GM18502 (cell line): ENCODE results near the gene MYO5B.

Source experiments
- ATAC-seq: cut with Tn5 transposase; IDR thresholded peaks from one replicate; pipeline ENCODE4 v1.9.1; 2021; ENCODE audit warnings: mild to moderate bottlenecking; ENCODE audit not compliant: unreplicated experiment, poor library complexity

MYO5B gene

DNA sequence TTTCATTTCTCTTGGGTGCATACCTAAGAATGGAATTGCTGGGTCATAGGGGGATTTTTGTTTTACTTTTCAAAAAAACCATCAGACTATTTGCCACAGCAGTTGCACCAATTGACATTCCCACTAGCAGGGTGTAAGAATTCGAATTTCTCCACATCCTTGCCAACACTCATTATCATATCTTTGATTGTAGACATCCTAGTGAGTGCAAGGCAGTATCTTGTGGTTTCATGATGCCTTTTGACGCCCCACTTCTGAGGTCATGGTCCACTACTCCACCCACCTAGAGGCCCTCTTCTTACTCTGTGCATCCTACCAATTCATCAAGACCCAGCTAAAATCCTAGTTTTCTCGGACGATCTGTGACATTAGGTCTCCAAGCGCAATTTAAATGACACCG, 161.9 kb downstream of the MYO5B start:
- no peak for ATAC-seq

DNA sequence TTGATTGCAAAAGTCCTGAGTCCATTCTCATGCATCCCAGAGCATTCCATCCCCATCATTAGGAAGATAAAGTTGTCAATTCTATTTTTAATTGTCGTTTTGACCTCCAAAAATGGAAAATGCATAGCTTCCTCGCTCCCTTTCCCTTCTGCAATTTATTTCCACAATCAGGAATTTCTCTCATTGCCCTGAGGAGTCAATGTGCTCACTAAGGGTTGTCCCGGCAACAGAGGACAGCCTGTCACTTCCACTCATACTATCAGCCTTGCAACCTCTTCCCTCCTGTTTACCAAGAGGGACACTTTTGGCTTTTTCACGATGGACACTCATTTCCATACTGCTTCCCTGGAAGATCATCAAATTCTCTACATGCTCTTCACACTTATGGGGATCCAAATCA, 164.8 kb downstream of the MYO5B start:
- ATAC-seq: no peak

DNA sequence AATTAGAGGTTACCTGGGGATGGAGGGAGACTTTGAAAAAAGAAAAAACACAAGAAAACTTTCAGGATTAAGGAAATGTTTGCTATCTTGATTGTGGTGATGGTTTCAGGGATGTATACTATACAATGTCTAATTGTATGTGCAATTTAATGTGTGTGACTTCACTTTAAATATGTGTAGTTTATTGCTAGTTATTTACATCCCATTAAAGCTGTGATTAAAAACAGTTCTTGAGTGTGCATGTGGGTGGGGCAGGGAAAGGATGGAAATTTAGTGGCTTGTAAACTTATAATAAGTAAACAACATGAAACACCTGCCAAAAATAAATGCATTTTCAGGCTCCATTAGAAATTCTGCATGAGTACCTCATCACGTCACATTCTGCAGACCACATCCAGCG, 167.0 kb downstream of the MYO5B start:
- no peak for ATAC-seq

DNA sequence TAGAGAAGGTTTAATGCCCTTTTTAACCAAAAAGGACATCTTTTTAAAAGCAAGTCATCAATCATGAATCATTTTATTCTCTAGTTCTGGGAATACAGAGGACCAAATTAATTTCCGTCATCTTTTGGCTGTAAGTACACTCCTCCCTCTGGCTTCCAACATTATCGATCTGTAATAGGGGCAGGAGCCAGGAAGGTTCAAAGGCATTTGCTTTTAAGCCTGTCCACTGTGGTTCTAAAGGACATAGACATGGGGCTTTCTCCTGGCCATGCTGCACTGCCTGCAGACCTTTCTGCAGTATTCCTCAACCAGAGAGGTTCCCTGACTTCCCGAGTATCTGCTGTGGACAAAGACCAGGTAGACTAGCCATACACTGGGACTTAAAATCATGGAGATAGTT, 170.5 kb downstream of the MYO5B start:
- no peak for ATAC-seq

DNA sequence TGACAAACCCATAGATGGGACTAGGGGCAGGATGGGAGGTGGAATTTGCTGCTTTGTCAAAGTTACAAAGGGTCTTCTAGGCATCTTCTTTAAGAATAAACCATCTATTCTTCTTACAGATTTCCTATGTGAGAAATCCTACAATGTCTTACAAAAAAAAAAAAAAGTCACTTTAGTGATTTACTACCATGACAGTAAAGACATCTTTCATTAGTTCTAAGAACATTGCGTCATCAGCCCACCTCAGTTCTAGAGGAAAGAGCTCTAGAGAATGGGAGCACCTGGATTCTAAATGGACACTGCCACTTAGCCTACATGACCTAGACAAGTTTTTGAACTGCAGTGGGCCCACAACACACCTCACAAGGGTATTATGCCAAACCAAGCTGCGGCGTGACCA, 172.0 kb downstream of the MYO5B start:
- ATAC-seq: no peak

DNA sequence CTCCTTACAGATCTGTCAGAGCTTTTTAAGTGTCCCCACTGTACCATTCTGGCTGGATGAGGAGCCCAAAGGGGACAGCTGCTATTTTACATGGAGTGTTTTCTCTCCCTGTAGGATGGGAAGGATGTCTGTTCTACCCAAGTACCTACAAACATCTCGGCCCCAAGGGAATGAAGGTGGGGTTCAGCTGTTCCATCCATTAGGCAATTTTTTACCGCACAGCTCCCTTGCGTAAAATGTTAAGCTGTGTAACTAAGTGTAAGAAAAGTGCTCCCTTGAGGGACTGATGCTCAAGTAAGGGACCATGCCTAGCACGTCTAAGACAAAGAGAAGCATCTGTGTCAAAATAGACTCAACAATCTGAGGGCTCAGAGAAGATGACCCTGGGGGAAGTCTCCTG, 180.3 kb downstream of the MYO5B start:
- no peak for ATAC-seq

DNA sequence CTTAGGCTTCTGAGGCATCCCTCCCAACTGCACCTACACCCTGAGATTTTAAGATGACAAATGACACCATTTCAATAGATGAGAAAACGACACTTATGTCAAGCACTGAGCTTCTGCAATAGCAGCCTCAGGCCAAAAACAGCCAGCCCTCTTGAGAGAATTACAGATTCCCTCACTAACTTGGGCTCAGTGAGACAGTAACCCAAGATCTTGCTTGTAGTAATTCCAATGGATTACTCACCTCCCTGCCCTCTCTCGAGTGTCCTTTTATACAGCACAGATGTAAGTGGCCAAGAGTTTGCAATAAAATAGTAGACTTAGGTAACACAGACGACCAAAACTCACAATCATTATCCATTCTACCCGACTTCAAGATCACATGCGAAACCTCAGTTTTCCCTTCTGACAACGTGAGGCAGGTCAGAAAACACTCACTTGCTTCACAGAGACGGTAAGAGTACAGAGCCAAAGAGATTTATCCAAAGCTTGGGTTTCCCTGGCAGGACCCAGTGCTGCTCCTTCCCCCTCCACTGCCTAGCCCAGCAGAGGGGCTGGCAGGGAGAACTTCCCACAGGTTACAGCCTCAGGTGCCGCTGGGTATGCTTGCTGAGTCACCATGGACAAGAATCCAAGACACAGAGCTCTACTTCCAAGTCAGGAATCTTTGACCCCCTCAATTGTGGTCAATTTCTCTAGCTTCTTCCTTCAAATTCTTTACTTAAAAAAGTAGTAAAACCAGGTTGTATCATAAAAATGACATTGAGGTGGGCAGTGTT, 181.4 kb downstream of the MYO5B start:
- no peak for ATAC-seq

DNA sequence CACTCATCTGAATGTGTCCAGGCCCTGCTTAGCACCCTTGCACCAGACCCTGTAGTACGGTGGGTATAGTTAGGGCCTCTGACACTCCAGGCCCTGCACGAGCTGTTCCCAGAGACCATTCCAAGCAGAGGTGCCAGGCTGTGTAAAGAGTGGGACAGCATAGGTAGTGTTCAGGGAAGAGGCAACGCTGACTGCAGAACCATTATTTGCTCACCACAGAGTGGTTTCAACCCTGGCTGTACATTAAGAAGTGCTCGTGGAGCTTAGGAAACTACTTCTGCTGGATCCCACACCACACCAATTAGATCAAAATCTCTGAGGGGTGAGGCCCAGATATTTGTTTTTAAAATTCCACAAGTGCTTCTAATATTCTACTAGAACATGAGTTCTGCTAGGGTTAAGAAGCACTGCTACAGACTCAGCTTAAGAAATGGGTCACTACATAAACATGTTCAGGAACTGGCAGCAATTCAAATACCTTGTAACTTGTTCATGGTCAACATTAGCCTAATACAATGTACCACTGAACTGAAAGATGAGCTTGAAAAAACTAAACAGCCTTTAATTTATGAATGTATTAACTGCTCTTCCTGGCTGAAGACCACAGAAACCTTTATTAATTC, 183.0 kb downstream of the MYO5B start:
- no peak for ATAC-seq

DNA sequence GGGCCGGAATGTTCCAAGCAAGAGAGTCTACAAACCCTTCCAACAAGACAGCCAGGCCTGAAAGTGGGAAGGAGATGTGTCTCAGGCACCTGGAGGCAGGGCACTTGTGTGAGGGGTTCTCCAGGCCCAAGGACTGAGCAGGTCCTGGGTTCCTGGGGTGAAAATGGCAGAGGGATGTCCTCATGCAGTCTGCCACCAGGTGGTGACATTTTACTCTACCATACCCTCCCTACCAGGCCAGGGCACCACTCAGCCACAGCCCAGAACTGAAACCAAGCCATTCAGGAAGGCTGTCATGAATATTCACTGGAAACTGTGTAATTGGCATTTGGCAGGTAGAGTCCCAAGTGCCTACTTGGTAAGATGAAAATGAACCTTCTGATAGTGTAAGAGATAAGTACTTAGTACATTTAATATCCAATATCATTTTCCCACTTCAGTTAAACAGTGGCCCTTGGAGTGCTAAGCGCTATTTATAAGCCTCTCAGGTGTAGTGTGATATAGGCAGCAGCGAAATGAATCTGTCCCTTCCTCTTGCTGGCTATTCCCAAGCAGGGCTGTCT, 185.1 kb downstream of the MYO5B start:
- peak; percentile 89 for ATAC-seq

DNA sequence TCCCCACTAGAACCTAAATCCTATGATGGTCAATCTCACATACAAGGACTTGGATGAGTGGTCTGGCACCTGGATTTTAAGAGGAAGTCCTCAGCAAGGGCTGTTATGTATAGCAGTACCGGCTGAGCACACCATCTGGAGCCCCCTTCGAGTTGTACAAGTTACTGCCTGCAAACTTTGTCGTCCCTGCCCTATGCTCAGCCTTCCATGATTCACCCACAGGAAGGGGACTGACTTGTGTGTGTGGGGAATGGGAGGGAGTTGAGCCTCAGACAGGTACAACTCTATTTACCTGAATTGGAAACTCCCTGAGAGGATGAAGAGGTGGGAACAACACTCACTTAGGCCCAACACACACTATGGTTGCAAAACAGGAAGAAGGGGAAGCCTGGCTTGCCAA, 186.6 kb downstream of the MYO5B start:
- ATAC-seq: no peak

DNA sequence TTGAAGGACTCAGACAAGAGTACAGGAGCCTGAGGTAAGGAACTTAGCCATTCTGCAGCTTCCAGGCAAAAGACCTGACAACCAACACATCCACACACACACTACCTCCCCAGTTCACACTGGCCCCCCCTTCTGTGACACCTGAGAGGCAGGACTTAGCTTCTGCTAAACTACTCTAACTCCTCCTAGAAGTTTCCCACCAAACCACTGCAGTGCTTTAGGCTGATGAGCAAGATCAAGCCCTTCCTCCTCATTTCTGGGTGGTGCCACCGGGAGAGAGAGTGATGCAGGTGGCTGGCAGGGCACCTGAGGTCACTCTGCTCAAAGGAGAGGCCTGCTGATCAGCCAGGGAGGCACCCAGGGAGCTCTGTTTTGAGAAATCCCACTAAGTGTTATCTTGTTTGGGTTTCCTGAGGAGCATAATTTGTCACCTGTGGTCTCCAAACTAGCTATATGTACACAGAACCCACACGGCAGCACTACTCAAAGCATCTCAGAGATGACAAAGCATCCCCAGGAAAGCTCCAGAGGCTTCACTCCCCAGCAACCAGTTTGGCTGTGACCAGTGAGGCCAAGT, 188.4 kb downstream of the MYO5B start:
- no peak for ATAC-seq

DNA sequence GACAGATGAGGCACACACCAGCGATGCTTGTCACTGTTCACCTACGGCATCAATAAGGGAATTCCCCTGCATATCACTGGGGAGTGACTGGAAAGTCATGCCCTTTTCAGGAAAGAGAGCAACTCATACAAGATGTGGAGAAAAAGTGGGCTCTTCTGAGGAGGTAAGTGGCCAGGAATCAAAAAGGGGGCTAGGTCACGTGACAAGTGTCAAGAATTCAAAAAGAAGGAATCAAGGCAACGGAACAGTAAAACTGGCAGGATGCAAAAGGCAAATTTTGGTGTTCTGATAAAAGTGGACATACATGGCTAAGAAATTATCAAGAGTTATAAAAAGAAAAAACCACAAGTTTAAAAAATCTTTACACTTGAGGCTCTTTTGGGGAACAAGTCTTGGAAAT, 190.9 kb downstream of the MYO5B start:
- no peak for ATAC-seq

DNA sequence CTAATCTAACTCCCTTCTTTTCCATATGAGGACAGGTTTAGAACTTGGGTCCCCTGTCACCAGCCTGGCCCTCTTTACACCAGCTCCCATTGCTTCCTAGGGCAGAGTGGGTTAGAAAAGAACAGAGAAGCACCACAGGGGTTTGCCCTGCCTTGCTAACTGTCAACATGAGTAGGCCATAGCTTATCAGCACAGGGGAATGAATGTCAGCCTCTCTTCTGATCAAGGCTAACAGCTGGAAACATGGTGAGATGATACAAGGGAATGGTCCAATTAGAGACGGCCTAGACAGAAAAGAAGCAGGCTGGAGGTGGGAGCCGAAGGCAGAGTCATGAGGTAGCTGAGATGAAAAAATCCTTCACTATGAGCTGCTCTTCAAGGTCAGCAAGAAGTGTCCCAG, 192.2 kb downstream of the MYO5B start:
- no peak for ATAC-seq

DNA sequence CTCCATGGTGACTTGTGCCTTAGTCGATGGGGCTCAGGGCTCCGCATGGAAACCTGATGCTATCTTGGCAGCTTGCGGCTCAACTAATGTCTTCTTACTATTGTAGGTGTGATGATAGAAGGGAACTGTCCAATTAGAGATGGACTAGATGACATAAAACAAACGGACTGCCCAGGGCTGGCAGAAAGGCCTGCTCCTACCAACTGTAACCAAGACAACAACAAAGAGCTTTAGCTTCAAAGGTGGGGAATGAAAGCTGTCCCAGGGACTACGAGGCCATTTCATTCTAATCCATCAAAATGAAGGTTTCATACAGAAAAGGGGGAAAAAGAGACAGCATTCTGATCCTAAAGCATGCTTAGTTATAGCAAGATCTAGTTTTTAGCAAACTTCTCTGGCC, 194.7 kb downstream of the MYO5B start:
- ATAC-seq: no peak

DNA sequence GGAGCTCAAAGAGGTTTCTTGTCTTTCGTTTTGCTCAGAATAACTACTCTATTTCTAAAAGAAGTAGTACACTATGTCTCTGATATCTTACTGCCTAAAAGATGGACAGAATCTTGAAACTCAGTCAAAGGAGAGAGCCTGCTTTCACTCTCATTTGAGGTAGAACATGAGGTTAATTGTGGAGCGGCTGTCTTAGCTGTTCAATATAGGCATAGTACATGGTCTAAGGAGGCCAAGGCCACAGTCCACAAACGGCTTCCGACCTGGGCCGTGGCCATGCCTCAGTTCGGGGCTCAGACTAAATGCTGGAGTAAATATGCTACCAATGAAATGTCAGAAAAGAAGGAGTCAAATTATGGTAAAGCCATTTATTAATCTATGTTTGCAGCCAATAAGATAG, 195.8 kb downstream of the MYO5B start:
- ATAC-seq: no peak

DNA sequence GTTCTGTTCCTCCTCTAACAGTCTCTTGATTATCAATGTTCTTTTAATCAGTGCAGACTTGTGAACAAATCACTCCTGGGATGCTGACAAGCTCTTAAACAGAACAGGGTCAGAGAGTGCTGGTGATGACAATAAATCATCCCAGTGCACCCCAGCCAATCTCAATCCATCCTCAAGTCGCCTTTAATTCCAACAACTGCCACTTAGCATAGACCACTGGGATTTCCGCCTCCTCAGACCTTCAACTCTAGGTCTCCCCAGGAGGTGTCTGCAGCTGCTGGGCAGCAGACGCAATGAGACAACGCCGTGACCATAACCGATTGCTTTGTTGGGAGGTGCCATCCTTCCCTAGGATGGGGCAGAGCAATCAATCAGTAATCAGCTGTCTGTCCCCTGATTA, 197.4 kb downstream of the MYO5B start:
- ATAC-seq: no peak

DNA sequence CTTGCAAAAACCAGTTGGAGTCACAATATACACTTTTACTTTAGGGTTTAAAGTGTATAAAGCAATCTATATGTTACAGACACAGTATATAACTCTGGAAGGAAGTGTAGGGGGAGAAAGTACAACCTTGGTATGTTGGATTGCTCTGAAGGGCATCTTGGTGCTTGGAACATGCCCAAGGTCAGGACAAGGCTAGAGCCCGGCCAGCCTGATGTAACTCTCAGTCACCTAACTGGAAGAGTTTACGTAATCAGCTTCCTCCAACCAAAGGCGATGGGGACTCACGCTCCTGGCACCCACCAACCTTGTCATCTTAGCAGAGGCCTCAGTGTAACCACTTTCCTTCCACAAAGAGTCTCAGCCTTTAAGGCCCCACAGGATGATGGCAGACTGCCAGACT, 200.5 kb downstream of the MYO5B start:
- no peak for ATAC-seq

DNA sequence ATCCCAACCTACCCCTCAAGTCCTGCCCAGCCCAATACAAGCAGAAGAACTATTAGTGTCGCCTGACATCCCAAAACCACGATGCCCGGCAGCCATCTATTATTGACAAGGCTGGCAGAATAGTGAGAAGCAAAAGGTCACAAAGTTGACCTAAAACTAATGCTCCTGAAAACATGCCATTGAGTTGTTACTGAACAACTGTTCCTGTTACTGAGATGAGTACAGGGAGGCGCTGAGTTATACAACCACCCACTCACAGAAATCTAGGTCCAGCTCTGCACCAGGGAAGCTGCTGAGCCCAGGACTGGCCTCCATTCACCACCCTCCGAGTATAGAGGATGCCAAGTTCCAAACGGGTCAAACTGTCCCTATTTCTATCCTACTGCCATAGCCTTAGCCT, 201.6 kb downstream of the MYO5B start:
- no peak for ATAC-seq

DNA sequence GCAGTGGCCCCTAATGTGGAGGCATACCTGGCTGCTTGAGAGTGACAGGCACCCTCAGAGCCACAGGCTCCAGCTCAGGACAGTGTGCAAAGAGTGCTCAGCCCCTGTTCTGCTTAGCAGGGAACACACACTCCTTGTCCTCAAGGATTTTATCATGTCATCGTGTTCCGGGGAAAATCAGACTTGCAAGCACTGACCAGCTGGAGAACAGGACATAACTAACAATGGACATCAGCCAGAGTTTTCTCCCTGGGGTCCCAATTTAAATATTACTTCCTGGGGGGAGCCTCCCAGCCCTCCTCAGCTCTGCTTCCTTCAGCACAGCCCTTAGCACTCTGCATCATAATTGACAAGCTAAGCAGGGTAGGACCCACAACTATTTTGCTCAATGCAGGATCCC, 206.2 kb downstream of the MYO5B start:
- ATAC-seq: no peak

DNA sequence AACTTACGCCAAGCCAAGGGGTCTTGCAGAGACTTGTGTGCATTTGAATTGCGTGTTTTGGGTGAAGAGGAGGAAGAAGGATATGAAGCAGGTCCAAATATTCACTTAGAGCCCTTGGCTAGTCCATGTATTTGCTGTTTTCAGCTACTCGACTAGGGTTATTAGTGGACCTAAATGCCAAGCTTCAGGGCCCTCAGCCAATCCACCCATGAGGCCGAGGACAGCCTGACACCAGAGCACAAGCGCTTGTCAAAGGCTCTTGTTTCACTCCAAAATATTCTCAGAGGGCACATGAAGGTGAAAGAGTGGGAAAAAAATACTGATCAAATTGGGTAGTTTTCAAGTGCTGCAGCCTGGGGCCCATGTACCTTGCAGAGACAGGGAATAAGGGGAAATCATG, 206.8 kb downstream of the MYO5B start:
- ATAC-seq: no peak

DNA sequence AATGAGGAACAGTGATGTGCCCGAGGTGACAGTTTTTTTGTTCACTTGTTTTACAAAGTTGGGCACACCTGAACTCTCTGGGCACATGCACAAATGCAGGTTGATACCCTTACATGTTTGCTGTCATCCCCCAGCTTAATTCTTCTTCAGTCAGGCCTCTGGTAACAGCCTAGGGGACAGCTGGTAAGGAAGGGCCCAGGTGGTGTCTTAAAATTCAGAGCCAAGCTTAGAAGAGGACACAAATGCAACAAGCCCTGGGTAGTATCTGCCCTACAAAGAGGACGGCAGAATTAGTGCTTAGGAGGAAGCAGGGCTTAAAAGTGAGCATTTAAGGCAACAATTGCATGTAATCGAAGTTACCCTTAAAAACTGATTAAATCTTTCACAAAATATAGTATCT, 209.7 kb downstream of the MYO5B start:
- ATAC-seq: no peak

DNA sequence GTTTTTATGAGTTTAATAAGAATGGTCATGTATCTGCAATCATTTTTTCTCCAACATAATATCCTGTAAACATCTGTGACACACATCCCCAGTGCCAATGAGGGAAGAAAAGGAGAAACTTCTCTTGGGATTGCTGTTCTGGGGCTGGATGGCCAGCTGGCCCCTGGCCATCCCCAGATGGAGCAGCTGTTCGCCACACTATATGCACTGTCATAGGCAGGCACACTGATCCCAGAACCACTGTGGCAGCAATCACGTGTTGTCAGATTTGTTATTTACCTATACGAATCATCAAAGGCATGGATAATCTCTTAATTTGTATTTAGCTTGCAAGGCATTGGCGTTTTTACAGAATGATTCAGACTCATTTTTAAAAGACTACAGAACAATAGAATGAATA, 214.1 kb downstream of the MYO5B start:
- no peak for ATAC-seq
